Skin epidermis (tissue), 12 donors: ENCODE measurements around the gene TWF2.

Source experiments
- H3K27ac ChIP-seq, 21 experiments: fragments of 200-600 bp; sonication (generic) in 11 of 21; one replicate each; pipeline ENCODE4 v1.5.0; 2020; ENCODE audit warnings: mild to moderate bottlenecking in 3 of 21, inconsistent platforms in 2 of 21, moderate library complexity in 2 of 21
- H3K4me3 ChIP-seq, 7 experiments: fragments of 200-600 bp; sonication (generic) in 2 of 7; one replicate each; pipeline ENCODE4 v1.5.0; 2020; ENCODE audit warnings: inconsistent platforms in 2 of 7, mild to moderate bottlenecking in 2 of 7, moderate library complexity in 1 of 7

TWF2 gene

DNA sequence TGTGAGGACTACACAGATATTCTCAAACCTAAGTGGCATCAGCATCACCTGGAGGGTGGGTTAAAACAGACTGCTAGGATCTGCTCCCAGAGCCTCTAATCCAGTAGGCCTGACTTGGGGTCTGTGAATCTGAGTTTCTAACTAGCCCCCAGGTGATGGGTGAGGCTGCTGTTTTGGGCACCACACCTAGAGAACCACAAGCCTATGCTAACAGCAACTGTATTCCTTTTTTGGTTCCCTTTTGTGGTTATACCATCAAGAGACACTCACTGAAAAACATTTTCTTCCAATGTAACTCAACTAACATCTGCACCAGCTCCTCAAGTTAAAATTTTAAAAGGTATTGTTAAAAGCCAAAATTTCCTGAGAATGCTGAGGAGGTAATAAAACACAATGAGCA, 23.5 kb upstream of the TWF2 start:
- Histone ChIP-seq H3K27ac (peak overlapping the region in 2 of 21 experiments; percentile 25), H3K4me3 (no peak overlapping the region)

DNA sequence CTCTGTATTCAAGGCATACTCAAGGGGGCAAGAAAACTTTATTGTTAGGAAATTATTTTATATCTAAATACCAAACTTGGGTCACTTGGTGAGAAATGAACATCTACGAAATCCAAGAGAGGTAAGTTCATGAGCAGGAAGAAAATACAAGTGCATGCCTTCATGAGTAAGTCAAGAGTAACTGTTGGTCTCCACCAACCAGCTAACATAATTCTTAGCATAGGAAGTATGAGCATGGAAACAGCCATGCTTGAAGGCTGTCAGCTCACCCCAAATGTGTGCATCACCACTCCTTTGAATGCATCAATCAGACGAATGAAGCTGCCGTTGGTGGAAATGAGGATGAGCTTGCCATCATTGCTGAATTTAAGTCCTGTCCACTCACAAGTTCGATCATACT, 20.5 kb upstream of the TWF2 start:
- Histone ChIP-seq H3K4me3 (no peak overlapping the region), H3K27ac (peak overlapping the region in 1 of 21 experiments; percentile 11)

DNA sequence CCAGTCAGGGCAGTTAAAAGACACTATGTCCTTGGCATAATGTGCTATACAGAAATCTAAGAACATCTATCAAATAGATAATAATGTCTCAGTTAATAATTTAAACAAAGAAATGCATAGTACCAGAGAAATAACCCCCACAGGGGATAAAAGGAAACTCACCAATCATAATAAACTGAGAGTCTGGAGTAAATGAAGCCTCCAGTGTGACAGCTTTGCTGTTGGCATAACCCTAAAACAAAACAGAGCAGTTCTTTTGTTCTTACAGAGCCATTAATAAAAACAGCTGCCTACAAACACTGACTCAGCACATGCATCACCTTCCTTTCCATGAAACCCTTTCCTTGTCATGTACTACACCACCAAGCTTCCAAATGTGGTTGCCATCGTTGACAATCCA, 20.1 kb upstream of the TWF2 start:
- Histone ChIP-seq H3K4me3 (no peak overlapping the region), H3K27ac (peak overlapping the region in 1 of 21 experiments; percentile 16)

DNA sequence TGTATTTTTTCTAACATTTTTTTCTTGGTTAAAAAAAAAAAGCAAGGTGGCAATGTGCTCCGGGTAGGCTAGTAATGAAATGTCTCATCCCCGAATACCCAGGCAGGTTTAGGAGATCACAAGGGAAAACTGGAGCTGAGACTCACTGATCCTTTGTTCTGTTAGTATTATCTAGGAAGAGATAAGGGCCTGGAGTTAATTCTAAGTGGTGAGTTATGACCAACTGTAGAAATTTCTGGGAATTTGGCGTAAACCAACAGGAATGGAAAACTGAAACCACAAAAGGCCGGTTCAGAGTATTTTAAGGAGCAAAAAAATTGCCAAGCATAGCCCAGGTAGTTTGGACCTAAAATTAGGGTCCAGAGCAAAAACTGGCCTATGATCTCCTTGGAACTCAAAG, 19.0 kb upstream of the TWF2 start:
- H3K27ac ChIP-seq: peak overlapping the region in 1 of 21 experiments; percentile 45
- H3K4me3 ChIP-seq: no peak overlapping the region

DNA sequence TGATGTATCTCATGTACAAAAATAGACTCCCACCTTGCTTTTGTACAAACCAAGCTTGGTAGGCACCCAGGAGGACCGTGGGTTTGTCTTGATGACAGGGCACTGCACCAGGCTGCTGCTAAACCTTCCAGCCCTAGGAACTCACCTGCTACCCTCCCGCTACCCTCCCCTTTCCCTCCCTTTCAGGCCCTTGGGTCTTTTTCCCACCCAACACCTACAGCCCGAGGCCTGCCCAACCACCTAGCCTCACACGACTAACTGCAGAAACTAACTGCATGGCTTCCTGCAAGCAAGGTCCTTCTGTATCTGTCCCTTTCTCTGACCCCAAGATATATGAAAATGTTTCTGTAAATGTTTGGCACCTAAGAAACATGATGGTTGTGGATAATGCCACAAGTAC, 17.7 kb upstream of the TWF2 start:
- Histone ChIP-seq H3K4me3 (no peak overlapping the region), H3K27ac (peak overlapping the region in 1 of 21 experiments; percentile 90)

- Histone ChIP-seq H3K4me3 (no peak overlapping the region), H3K27ac (peak overlapping the region in 2 of 21 experiments; percentile 45 to 90)
Measured at GRCh38 chr3:52256159-52256558, 17.2 kb upstream of the TWF2 start.

GRCh38 chr3:52254608-52255007, 15.7 kb upstream of the TWF2 start:
- Histone ChIP-seq H3K27ac (peak overlapping the region in 11 of 21 experiments; percentile 42 to 95 (median 78)), H3K4me3 (no peak overlapping the region)

DNA sequence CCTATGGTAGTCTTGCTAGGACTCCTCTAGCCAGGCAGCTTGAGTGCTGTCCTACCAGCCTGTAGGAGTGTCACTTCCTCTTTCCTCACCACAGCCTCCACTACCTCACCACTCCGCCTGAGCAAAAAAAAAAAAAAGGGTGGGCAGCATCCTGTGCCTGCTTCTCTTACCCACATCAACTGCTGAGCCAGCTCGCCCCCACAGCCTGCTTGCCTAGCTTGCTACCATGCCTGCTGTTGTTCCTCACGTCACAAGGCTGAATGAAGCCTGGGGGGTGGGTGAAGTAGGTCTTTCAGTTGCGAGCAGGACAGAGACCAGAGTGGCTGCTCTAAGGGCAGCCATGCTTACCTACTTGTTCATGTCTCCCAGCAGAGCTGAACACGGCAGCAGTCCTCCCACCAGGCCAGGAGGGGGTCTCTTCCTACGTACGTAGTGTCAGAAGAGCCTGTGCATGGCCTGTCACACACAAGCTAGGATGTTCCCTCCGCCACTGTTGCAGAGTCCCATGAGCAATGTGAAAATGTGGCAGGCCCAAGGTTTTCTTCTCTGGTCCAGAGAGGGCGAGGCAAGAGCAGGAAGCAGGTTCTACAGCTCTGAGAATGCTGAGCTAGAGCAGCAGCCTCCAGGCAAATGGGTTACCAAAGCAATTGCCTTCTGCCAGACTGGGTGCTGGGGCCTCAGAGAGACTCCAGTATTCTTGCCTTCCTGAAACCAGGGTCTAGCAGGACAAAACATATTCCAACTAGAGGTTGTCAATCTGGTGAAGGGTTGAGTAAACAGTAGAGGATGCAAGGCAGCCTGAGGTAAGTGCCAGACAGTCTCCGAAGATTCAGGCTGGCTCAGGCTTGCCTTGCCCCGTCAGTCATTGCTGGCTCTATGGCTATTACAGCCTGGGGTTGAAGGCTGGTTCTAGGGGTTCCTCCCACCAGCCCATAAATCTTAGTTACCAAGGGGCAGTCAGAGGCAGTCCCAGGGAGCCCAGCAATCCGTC, 14.7 kb upstream of the TWF2 start:
- Histone ChIP-seq H3K4me3 (no peak overlapping the region), H3K27ac (peak overlapping the region in 20 of 21 experiments; percentile 9 to 95 (median 77))

- no peak overlapping the region for H3K4me3 ChIP-seq
- H3K27ac ChIP-seq: peak overlapping the region in 6 of 21 experiments; percentile 15 to 56 (median 18)
Measured at GRCh38 chr3:52250122-52250521, 11.2 kb upstream of the TWF2 start.

- Histone ChIP-seq H3K4me3 (no peak overlapping the region), H3K27ac (peak overlapping the region in 3 of 21 experiments; percentile 1 to 49 (median 17))
Measured at GRCh38 chr3:52249683-52250082, 10.7 kb upstream of the TWF2 start.

- peak overlapping the region in 5 of 21 experiments; percentile 1 to 97 (median 17) for H3K27ac ChIP-seq
- no peak overlapping the region for H3K4me3 ChIP-seq
Measured at GRCh38 chr3:52248816-52249547, 10.0 kb upstream of the TWF2 start.

DNA sequence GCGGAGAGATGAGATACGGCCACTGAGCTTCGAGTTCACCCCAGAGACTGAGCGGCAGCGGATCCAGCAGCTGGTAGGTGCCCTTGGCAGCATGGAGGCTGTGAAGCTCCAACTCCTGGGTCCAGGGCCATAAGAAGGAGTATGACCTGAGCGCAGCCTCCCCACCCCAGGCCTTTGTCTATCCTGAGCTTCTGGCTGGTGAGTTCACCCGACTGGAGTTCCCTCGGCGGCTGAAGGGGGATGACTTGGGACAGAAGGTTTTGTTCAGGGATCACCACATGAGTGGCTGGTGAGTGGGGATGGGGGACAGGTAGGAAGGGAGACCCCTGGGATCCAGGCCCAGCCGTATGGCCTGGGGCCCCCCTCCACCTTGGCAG, 9.2 kb upstream of the TWF2 start:
- H3K4me3 ChIP-seq: no peak overlapping the region
- peak overlapping the region in 10 of 21 experiments; percentile 4 to 97 (median 90) for H3K27ac ChIP-seq

DNA sequence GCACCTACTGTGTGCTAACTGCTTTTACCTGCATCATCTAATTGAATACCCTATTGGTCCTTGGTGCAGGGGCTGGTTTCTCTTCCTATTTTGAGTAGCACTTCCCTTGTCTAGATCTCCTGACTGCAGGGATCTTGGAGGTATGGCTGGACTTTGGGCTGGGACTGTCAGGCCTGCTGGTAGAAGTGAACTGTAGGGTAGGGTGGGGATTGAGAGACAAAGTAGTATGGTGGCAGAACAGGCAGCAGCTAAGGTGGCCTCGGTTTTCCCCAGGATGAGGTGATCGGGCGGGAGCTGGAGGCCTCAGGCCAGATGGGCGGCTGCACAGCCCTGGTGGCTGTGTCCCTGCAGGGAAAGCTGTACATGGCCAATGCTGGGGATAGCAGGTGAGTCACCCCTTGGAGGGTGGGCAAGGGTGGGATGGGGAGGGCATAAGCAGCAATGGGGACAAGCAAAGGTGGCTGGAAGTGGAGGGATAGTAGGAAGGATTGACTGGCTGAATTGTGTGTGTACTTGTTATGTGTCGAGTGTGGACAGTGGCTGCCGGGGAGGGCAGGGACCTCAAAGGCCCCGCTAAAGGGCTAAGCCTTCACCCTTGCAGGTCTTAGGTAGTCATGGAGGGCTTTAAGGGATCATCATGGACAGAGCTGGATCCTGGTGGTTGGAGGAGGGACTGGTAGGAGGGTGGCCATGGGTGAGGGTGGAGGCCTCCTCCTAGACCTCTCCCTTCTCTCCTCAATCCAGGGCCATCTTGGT, 8.6 kb upstream of the TWF2 start:
- H3K4me3 ChIP-seq: peak overlapping the region in 3 of 7 experiments; percentile 46 to 61 (median 56)

GRCh38 chr3:52246728-52247408, 7.9 kb upstream of the TWF2 start:
- peak overlapping the region in 20 of 21 experiments; percentile 83 to 98 (median 90) for H3K27ac ChIP-seq
- H3K4me3 ChIP-seq: peak overlapping the region; percentile 40 to 63 (median 46)

More for the DNA sequence above, 8.6 kb upstream of the TWF2 start:
- H3K27ac ChIP-seq: peak overlapping the region in 16 of 21 experiments; percentile 4 to 98 (median 90)

DNA sequence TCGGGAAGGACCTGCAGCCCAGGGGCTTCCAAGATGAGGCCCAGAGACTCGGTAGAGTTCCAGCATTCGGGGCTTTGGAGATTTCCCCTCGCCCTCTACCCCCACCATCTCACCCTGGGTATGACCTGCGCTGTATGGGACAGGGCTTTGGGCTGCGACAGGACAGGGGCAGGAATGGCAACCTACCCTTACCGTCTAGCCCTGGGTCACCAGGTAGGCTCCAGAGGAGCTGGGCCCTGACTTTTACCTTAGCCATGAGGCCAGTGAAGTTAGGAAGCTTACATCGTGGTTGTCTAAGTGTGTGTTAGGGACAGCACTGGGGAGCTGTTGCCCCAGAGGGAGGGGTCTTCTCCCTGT, 7.3 kb upstream of the TWF2 start:
- Histone ChIP-seq H3K4me3 (peak overlapping the region; percentile 40 to 63 (median 46)), H3K27ac (peak overlapping the region; percentile 13 to 98 (median 89))

- peak within 1 kb of the TSS; percentile 13 to 98 (median 89) for H3K27ac ChIP-seq
- peak within 1 kb of the TSS; percentile 43 to 63 (median 46) for H3K4me3 ChIP-seq
Measured at GRCh38 chr3:52245322-52246263, 6.6 kb upstream of the TWF2 start, which contains the start of gene PPM1M. Gene PPM1M (plus strand): TSS chr3:52245759. CDS start chr3:52245825, 66 bp downstream.

DNA sequence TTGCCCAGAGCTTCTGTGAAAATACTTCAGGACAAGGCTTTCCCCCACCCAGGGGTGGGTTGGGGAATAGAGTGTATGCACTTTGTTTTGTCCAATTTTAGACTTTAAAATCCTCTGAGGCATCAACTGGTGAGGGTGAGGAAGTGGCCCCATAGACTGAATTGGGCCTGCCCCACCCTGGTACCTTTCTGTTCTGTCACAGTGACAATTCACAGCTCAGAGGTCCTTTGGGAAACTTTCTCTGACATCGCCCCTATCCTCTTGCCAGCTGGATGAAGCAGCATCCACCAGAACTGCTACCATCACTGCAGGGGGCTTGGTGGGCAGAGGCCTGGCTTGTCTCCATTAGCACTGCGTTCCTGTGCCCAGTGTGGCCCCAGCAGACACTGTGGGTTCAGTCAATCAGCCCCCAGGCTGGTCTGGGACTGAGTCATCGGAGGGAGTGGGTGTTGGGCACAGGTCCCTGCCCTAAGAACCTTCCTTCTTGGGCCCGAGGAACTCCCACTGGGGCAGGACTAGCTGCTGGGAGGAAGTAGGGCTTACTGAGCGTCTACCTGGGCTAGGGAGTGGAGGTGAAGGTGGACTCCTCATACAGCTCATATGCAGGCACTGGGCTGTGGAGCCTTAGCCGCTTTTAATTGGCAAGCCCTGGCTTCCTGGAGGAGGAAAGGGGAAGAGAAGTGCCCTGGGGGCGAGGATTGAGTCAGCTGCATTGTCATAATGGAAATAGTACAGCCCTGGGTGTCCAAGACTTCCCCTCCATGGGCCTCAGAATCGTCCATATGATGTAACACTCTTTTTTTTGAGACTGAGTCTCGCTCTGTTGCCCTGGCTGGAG, 5.1 kb upstream of the TWF2 start:
- Histone ChIP-seq H3K27ac (peak overlapping the region in 18 of 21 experiments; percentile 19 to 98 (median 90)), H3K4me3 (peak overlapping the region in 1 of 7 experiments; percentile 46)
